GM11168 (cell line): ENCODE results near the gene SAPCD1.

ENCODE experiments used
- in situ Hi-C: fragments of 300-500 bp; cut with MboI; formaldehyde crosslinking; loops from one replicate; pipeline ENCODE4 v1.12.0; 2022; ENCODE audit warnings: low sequenced_read_pairs; ENCODE audit not compliant: unreplicated experiment

SAPCD1 gene

DNA sequence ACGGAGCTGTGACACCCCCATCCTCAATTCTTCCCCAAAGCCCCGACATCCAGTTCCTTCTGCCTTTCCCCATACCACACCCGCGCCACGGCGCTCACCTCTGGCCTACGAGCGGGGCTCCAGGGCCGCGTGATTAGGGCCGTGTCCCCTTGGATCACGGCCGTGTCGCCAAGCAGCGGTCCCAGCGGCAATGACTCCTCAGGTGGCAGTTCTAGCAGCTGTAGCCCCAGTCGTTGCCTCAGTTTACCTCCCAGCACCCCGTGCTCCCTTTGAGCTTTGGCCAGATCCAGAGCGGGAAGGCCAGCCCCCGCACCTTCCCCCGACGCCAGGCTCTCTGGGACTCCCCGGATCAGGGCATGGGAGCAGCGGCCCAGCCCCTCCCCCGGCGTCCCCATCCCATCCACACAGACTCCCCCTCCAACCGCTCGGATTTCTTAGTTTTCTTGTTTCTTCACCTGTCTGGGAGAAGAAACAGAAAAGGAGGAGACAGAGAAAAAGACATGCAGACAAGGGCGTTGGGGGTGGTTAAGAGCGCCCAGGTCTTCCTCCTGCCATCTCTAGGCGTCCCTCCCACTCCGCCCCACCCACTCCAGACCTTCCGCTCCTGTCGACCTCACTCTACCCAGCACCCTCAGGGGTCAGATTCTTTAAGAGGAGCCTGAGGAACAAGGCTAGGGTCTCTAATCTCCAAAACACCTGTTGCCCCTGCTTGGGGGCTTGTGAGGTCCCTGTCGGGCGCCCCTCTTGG, 33.5 kb upstream of the SAPCD1 start, which contains the start of gene DDAH2:
Gene DDAH2, minus strand, starts transcription at position 533 of the 748 bp plus-strand sequence. Its CDS starts 138 bp downstream, at position 395.
- in situ Hi-C loops, result no loop called here

DNA sequence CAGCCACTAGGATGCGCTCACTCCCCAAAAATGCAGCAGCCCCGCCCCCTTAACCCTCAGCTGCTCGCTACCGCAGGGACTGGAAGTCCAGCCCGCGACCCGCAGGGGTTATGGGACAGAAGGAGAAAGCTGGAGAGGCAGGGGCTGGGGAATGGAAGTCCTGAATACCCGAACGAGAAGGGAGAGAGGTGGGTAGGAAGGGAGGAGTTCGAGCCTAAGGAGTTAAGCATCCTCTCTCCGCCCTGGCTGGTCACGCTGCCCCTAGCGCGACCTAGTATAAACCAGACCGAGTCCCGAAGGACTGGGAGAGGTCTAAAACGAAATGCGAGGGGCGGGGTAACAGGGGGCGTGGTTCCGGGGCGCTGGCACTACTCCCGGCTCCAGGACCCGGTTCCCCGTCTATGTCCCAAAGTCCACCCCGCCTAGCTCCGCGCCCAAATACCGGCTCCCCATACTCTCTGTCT, 32.9 kb upstream of the SAPCD1 start:
- in situ Hi-C loops, result no loop called here

DNA sequence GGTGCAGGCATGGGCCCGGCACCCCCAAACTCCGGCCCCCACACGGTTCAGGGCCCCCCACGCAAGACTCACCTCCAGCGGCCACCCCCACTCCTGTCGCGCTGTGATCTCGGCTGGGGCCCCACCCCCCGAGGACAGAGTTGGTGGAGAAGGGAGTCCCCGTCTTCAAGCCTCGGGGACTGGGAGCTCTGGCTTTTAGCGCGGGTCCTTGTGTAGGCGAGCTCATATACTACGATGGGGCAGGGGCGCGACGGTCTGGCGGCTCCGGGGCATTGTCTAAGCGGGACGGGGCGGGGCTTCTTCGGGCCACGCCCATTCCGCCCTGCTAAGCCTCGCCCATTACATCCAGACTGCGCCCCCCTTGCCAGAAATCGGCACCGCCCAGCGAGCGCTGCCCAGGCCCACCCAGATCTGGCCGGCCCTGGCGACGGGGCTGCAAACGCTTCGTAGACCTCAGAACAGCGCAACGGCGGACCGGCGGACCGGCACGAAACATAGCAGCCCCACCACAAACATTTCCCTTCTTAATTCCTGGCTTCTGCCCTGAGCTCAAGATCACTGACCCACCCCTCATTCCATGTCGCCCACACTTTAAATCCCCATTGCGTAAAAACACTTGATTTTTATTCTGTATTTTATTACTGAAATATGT, 32.4 kb upstream of the SAPCD1 start:
- in situ Hi-C loops, result loop anchor here (10.0 kb wide), 1 partner anchor 105 kb away; no protein-coding TSS in a partner anchor

DNA sequence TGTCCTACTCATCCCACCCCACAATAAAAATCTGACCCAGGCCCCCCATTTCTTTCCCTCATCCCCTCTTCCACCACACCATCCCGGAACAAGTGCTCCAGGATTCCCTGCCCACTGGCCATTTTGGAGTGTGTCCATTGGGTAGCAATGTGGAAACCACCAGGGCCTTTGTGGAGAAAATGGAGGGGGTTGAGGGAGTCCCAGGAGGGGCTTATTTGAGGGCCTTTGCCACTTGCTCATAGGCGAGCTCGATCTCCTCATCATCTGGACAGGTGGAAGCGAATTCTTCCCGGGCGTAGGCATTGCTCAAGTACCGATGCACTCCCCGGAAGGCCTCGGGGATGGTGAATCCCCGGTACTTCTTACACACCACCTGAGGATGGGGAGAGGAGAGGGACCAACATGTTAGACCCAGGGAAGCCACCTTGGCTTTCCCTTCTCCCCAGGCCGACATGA, 31.8 kb upstream of the SAPCD1 start:
- in situ Hi-C loops, result loop anchor here (10.0 kb wide), 1 partner anchor 104 kb away; no protein-coding TSS in a partner anchor

DNA sequence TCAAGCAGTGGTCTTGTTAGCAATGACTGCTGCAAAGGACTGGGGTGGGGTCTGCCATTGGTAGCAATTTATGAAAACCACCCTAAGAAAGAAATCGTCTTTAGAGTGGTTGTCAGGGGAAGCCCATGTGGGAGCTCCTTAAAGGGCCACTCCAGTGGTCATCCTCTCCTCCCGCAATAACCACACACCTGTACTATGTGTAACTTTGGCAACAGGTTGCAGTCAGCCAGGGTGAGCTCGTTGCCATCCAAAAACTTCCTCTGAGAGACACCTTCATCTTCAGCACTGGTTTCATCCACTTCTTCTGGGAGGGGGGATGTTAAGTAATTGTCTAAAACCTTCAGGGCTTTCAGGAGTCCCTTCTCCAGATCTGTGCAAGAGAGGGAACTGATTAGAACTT, 30.4 kb upstream of the SAPCD1 start:
- in situ Hi-C loops, result loop anchor here (10.0 kb wide), 1 partner anchor 103 kb away; no protein-coding TSS in a partner anchor

DNA sequence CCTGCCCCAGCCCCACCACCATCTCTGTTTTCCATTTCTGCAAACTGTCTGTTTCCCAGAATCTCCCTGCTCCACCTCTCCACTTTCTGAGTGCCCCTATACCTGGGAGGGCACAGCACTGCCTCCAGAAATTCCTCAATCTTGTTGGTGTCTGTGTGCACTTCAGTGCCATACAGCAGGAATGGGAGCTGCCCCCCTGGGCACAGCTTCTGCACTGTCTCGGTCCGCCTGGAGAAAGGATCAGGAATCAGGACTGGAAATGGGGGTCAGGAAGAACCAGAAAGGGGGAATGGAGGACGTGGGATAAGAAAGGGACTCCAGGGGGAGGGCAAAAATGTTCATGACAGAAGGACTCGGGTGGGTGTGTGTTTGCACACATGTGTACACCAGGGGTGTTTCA, 28.7 kb upstream of the SAPCD1 start:
- in situ Hi-C loops, result loop anchor here (10.0 kb wide), 1 partner anchor 101 kb away; no protein-coding TSS in a partner anchor

DNA sequence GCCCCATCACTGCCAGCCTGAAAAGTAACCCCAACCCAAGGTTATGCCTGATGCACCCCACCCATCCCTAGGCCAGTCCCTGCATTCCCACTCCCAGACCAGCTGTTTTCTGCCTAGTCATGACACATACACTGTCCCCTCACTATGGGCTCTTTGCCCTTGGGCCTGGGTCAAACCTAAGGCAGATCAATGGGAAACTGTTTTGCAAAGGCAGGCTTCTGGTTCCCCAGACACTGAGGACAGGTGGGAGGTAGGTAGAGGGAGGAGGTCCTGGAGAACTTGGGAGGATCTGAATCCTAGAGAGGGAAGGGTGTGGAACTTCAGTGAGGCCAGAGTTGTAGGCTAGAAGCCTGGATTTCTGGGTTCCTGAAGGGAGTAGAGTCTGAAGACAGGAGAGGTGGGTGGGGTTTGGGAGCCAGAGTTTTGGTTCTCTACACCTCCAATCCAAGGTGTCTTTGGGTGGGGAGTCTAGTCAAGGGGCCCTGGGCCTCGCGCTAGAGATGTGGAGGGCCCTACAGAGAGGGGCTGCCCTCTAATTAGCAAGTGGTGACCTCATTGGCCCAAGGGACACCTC, 28.1 kb upstream of the SAPCD1 start:
- in situ Hi-C loops, result loop anchor here (10.0 kb wide), 1 partner anchor 100 kb away; no protein-coding TSS in a partner anchor

DNA sequence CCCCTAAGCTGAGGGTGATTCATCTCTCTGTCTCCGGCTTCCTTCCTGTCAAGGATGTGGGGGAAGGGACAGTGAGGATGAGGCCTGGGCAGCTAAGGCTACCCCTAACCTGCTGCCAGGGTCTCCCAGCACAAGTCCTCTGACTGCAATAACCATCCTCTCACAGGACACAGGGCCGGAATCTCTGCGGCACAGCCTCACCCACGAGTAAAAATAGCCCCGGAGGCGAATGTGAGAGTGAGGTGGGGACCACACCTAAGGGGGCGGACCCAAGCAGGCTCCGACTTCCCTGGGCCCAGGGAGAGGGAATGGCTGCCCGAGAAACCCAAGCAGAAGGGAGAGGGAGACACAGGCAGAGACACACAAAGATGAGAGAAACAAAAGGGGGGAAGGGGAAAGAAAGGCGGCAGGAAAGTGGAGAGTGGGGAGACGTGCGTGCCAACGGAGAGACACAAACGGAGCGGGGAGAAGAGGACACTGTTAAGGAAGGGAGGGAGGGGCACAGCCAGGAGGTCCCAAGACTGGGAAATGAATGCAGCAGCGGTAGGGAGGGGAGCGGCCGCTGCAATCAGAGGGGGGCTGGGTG, 27.5 kb upstream of the SAPCD1 start:
- in situ Hi-C loops, result loop anchor here (10.0 kb wide), 1 partner anchor 100 kb away; no protein-coding TSS in a partner anchor

DNA sequence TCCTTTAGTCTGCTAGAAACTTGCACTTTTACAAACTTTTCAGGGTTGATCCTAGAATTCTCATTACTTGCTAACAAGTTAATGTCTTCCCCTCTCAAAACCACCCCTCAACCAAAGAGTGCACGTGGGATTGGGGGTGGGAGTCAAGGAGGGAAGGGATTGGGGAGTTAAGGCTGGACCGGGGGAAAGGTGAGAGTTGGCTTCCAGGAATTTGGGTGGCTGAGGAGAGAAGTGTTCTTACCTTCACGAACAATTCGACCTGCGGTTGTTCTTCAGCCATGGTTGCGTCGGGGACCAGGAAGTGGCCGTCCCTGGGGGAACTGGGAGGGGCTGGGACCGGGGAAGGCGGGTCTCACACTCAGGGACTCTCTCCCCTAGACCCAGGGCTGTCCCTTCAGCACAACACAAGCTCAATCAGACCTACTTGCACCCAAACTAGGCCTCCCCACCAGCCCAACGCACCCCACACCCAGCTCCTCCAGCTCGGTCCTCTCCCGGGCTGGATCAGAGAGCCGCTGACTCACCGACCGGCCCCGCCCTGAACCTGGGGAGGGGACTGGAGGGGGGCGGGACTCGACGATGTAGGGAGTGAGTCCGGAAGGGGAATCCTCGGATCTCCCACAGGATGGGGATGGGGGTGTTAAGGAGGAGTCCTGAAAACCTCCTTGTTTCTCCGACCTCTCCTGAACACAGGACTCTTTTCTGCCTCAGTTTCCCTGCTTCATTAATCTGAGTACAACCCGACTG, 26.3 kb upstream of the SAPCD1 start, which contains the start of gene CLIC1:
Gene CLIC1, minus strand, starts transcription at position 510 of the 747 bp plus-strand sequence. Its CDS starts 230 bp downstream, at position 280.
- in situ Hi-C loops, result loop anchor here (10.0 kb wide), 1 partner anchor 99 kb away; no protein-coding TSS in a partner anchor

DNA sequence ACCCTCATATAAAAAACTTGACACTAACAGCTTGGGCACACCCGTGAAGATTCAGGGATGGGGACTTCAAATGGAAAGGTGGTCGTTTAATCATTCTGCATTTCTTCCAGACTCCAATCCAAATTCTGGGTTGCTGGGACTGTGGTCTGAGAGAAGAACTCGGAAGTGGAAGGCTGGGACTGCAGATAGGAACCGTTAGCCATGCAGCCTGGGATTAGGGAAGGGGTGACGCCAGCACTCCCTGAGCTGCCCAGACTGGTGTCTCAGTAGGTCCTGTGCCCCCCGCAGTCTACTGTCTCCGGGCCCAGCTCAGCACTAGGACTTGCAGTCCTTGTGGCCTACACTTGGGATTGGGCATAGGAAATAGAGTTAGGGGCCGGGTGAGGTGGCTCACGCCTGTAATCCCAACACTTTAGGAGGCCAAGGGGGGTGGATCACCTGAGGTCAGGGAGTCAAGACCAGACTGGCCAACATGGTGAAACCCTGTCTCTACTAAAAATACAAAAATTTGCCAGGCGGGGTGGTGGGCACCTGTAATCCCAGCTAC, 25.6 kb upstream of the SAPCD1 start:
- in situ Hi-C loops, result loop anchor here (10.0 kb wide), 1 partner anchor 98 kb away; no protein-coding TSS in a partner anchor

DNA sequence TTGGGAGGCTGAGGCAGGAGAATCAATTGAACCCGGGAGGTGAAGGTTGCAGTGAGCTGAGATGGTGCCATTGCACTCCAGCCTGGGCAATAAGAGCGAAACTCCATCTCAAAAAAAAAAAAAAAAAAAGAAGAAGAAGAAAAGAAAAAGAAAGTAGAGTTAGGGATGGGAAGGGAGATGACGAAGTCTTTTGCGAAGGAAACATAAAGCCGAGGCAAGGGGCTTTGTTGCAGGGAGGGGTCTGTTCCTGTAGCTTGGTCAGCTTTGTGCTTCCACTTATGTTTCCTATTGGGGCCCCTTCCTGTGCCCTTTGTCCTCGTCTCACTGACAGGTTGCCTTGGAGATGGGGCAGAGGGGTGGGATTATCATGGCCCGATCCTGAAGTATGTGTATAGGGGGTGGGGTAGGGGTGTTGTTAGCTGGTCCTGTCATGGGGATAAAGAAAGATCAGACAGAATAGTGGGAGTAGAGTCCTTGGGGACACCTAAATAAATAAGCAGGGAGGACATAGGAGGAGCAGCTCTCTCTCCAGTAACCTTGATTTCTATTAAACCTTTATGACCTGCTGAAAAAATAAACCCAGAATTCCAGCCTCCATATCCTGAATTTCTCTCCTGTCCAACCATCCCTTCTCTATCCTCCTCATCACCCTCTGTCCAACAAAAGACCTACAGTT, 25.0 kb upstream of the SAPCD1 start:
- in situ Hi-C loops, result loop anchor here (10.0 kb wide), 1 partner anchor 97 kb away; no protein-coding TSS in a partner anchor

DNA sequence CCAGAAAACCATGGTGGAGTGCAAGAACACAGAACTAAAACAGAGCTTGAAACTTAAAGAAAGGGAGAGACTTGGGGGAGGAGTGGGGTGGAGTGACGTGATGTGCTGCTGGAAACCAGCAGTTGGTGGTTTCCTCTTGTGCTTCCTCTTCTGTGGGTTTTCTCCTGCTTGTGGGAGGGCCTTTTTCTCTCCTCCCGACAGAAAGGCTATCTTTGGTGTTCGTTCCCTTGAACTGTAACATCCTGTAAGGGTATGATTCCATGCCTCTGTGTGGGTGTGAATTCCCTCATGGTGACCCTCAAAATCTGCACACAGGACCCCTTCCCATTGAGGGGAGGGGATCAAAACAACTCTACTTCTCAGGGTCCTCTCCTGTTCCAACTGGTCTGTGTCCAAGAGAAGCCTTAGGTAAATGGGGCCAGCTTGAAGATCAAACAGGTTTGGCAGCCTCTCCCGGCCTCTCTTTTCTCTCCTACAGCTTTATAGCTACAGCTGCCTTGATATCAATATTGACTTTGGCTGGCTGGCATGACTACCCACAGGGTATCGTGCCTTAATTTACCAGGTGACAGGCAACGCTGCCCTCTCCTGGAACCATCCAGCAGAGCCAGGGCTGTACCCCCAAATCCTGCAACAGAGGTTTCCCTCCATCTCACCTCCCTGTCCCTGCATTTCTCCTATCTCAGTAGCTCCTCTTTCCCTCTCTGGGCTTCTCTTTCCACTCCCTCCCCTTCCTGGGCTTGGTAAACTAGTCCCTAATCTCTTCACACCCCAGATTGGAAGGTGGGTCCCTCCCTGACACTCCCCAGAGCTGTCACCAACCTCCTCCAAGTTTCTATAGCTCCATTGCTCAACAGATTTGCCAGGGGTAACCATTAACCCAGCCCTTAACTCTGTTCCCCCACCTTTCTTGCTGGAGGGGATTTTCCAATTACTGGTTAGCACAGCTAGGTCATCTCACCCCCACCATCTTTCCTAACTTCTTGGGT, 24.2 kb upstream of the SAPCD1 start:
- in situ Hi-C loops, result loop anchor here (10.0 kb wide), 1 partner anchor 97 kb away; no protein-coding TSS in a partner anchor

DNA sequence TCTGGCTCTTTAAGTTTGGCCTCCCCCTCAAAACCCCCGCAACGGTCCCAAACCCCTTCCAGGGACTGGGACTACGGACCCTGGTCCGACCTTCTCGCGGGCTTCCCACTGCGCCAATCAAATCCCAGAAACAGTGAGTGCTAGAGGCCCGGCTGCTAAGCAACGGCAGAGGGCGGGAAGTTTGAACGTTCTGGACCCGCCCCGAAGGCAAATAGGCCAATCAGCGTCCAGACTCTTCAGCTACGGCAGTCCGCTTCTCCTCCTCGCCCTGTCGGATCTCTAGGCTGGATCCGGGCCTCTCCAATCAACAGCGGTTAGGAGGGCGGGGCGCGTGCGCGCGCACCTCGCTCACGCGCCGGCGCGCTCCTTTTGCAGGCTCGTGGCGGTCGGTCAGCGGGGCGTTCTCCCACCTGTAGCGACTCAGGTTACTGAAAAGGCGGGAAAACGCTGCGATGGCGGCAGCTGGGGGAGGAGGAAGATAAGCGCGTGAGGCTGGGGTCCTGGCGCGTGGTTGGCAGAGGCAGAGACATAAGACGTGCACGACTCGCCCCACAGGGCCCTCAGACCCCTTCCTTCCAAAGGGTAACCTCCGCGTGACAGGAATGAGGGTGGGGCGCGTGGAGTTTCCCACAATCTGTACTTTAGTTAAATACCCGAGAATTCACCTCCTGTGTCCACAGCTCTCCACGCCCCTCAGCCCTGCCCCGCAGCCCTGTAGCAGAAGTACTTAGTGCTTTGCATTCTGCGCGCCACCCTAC, 22.6 kb upstream of the SAPCD1 start, which contains the start of gene MSH5:
Gene MSH5, plus strand, starts transcription at position 367 of the 758 bp plus-strand sequence. CDS start 462 bp downstream, outside the sequence.
- in situ Hi-C loops, result loop anchor here (10.0 kb wide), 1 partner anchor 95 kb away; no protein-coding TSS in a partner anchor

DNA sequence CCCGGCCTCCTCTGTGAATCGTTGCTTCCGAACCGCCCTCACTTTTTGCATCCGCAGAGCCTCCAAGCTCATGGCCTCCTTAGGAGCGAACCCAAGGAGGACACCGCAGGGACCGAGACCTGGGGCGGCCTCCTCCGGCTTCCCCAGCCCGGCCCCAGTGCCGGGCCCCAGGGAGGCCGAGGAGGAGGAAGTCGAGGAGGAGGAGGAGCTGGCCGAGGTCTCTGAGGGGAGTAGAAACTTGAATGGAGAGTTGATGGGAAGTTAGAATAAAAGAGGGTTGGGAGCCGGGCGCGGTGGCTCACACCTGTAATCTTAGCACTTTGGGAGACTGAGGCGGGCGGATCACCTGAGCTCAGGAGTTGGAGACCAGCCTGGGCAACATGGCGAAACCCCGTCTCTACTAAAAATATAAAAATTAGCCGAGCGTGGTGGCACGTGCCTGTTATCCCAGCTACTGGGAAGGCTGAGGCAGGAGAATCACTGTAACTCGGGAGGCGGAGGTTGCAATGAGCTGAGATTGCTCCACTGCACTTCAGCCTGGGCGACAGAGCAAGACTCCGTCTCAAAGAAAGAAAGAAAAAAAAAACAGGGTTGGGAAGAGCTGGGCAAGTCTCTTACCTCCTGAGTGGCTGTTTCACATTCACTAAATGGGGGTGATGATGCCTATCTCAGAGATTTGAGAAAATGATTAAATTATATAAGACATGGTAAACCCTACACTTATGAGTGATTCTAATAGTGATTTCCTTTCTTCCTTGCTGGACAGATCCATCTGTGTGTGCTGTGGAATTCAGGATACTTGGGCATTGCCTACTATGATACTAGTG, 21.8 kb upstream of the SAPCD1 start:
- in situ Hi-C loops, result no loop called here

DNA sequence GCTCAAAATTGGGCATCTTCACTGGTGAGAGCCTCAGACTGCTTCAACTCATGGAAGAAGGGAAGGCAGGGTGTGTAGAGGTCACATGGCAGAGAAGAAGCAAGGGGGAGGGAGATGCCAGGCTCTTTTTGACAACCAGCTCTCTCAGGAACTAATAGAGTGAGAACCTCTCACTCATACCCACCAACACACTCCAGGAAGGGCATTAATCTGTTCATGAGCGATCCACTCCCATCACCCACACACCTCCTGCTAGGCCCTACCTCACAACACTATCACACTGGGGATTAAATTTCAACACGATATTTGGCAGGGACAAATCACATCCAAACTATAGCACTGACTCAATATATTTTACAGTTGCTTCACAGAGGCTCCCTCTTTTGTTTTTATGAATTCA, 20.6 kb upstream of the SAPCD1 start:
- in situ Hi-C loops, result no loop called here
